Natural killer cell (primary cell): Measurements from ENCODE around the gene SRGAP3. TPM values are rescaled to one million over a fixed set of nuclear protein-coding genes. Genes with fewer than 3 reads are reported as not detected.

ENCODE experiments used
- ATAC-seq, 3 donors: fragments of 150-1000 bp in 2 of 3; fragments of 200-7000 bp in 1 of 3; cut with Tn5 transposase; 1 replicate in 1 of 3; 2 replicates in 2 of 3; pipeline ENCODE4 v1.10.0; 2021; ENCODE audit warnings: mild to moderate bottlenecking in 2 of 3, moderate library complexity in 2 of 3
- DNase-seq, 2 donors: peaks; one replicate each; pipeline versions ENCODE4 v3.0.0 to v3.0.0-alpha.2; 2013 to 2021; ENCODE audit warnings: mixed read lengths in 1 of 2
- H3K27ac ChIP-seq: one replicate; pipeline ENCODE4 v1.5.1; 2013; ENCODE audit warnings: mild to moderate bottlenecking, low read length
- H3K27me3 ChIP-seq: one replicate; pipeline ENCODE4 v1.6.1; 2013; ENCODE audit warnings: low read length; ENCODE audit not compliant: control insufficient read depth, insufficient read depth
- H3K36me3 ChIP-seq: one replicate; pipeline ENCODE4 v1.6.1; 2013; ENCODE audit warnings: low read length; ENCODE audit not compliant: control insufficient read depth, insufficient read depth
- H3K4me1 ChIP-seq: one replicate; pipeline ENCODE4 v1.6.1; 2013; ENCODE audit warnings: low read length; ENCODE audit not compliant: control insufficient read depth, insufficient read depth
- H3K4me3 ChIP-seq: one replicate; pipeline ENCODE4 v1.5.1; 2013; ENCODE audit warnings: low read length
- H3K9me3 ChIP-seq: one replicate; pipeline ENCODE4 v1.6.1; 2013; ENCODE audit warnings: low read length; ENCODE audit not compliant: control insufficient read depth, insufficient read depth
- H3K27ac Mint-ChIP-seq, 2 donors: one replicate each; pipeline ENCODE4 v1.8.0; 2022; ENCODE audit warnings: mild to moderate bottlenecking in 2 of 2, mixed read lengths in 2 of 2, moderate library complexity in 1 of 2
- H3K27me3 Mint-ChIP-seq, 2 donors: one replicate each; pipeline ENCODE4 v1.8.0; 2022; ENCODE audit warnings: low read depth in 2 of 2, mixed read lengths in 2 of 2
- H3K36me3 Mint-ChIP-seq: one replicate; pipeline ENCODE4 v1.8.0; 2022; ENCODE audit warnings: mixed read lengths
- H3K4me1 Mint-ChIP-seq, 2 donors: one replicate each; pipeline ENCODE4 v1.8.0; 2022; ENCODE audit warnings: mixed read lengths in 2 of 2
- H3K4me3 Mint-ChIP-seq: one replicate; pipeline ENCODE4 v1.8.0; 2022; ENCODE audit warnings: mild to moderate bottlenecking, moderate library complexity, mixed read lengths
- H3K9me3 Mint-ChIP-seq, 2 donors: one replicate each; pipeline ENCODE4 v1.8.0; 2022; ENCODE audit warnings: mixed read lengths in 2 of 2
- CTCF ChIP-seq: fragments of 200-600 bp; IDR thresholded peaks from one replicate; pipeline ENCODE4 v1.8.0; 2022; ENCODE audit warnings: antibody characterized with exemption
- WGBS: methylation state at CpG from one replicate; pipeline ENCODE4 v1.1.7; 2013; ENCODE audit warnings: missing lambda C conversion rate; ENCODE audit not compliant: insufficient coverage; 5-methylcytosine and 5-hydroxymethylcytosine counted together
- intact Hi-C: fragments of 100-400 bp; cut with micrococcal nuclease; formaldehyde crosslinking; loops from one replicate; pipeline ENCODE4 v1.14.2; 2022
- total RNA-seq, 4 donors: library from RNA; stranded (reverse); fragments of 120-200 nt in 1 of 4; gene quantifications; one replicate each; pipeline versions ENCODE4 v1.2.3 to v1.2.4, GENCODE V29; 2013 to 2022

SRGAP3 gene
- total RNA-seq, 3 donors from 2014 or later (not counting 1 experiment from before 2014, with no cell fraction given): 2.5 to 14.9 (median 3.0) TPM

GRCh38 chr3:9279966-9280365 is 30.5 kb upstream of the SRGAP3 start:
- Mint-ChIP-seq H3K27ac (no peak overlapping the region), H3K4me3 (no peak overlapping the region), H3K4me1 (no peaks in the 10 kb centered on the region), H3K27me3 (peaks cover 5 to 8% of the 10 kb centered on the region in 2 donors), H3K36me3 (no peaks in the 10 kb centered on the region), H3K9me3 (no peaks in the 10 kb centered on the region)
- TF ChIP-seq CTCF: no peak
- Histone ChIP-seq H3K9me3 (no peaks in the 10 kb centered on the region), H3K4me3 (no peak overlapping the region), H3K27me3 (no peaks in the 10 kb centered on the region), H3K4me1 (no peaks in the 10 kb centered on the region), H3K27ac (no peak overlapping the region), H3K36me3 (no peaks in the 10 kb centered on the region)
- DNase-seq (no peak), ATAC-seq (no peak)
- intact Hi-C loops: no loop called here
- WGBS: 68% methylated on average over 6 of the region's 6 CpGs

GRCh38 chr3:9278498-9278897 is 29.1 kb upstream of the SRGAP3 start:
- DNase-seq (no peak), ATAC-seq (no peak)
- no peak overlapping the region for H3K4me3 ChIP-seq
- no peaks in the 10 kb centered on the region for H3K27me3 ChIP-seq
- no peaks in the 10 kb centered on the region for H3K36me3 Mint-ChIP-seq
- H3K27ac ChIP-seq: no peak overlapping the region
- intact Hi-C loops: no loop called here
- no peaks in the 10 kb centered on the region for H3K9me3 Mint-ChIP-seq
- TF ChIP-seq CTCF: no peak
- H3K36me3 ChIP-seq: no peaks in the 10 kb centered on the region
- H3K27me3 Mint-ChIP-seq: peaks cover 8 to 10% of the 10 kb centered on the region in 2 donors
- no peaks in the 10 kb centered on the region for H3K4me1 ChIP-seq
- H3K27ac Mint-ChIP-seq: no peak overlapping the region
- 70% methylated on average over 4 of the region's 4 CpGs for WGBS
- no peaks in the 10 kb centered on the region for H3K4me1 Mint-ChIP-seq
- no peaks in the 10 kb centered on the region for H3K9me3 ChIP-seq
- no peak overlapping the region for H3K4me3 Mint-ChIP-seq

GRCh38 chr3:9278085-9278484 is 28.6 kb upstream of the SRGAP3 start:
- Mint-ChIP-seq H3K4me1 (no peaks in the 10 kb centered on the region), H3K27ac (no peak overlapping the region), H3K36me3 (no peaks in the 10 kb centered on the region), H3K9me3 (no peaks in the 10 kb centered on the region), H3K4me3 (no peak overlapping the region), H3K27me3 (peaks cover 11 to 14% of the 10 kb centered on the region in 2 donors)
- TF ChIP-seq CTCF: no peak
- DNase-seq: no peak
- Histone ChIP-seq H3K4me1 (no peaks in the 10 kb centered on the region), H3K27me3 (no peaks in the 10 kb centered on the region), H3K4me3 (no peak overlapping the region), H3K27ac (no peak overlapping the region), H3K9me3 (no peaks in the 10 kb centered on the region), H3K36me3 (no peaks in the 10 kb centered on the region)
- WGBS: 71% methylated on average over 1 of the region's 1 CpG
- no peak for ATAC-seq
- intact Hi-C loops: no loop called here

GRCh38 chr3:9276761-9277370 is 27.4 kb upstream of the SRGAP3 start:
- WGBS: 90% methylated on average over 6 of the region's 6 CpGs
- no peaks in the 10 kb centered on the region for H3K4me1 Mint-ChIP-seq
- no peak overlapping the region for H3K27ac ChIP-seq
- no peaks in the 10 kb centered on the region for H3K4me1 ChIP-seq
- H3K36me3 Mint-ChIP-seq: no peaks in the 10 kb centered on the region
- no peak overlapping the region for H3K4me3 ChIP-seq
- no peak for TF ChIP-seq CTCF
- DNase-seq (no peak), ATAC-seq (no peak)
- no peaks in the 10 kb centered on the region for H3K27me3 ChIP-seq
- no peaks in the 10 kb centered on the region for H3K36me3 ChIP-seq
- H3K9me3 Mint-ChIP-seq: no peaks in the 10 kb centered on the region
- intact Hi-C loops: no loop called here
- H3K27ac Mint-ChIP-seq: no peak overlapping the region
- H3K9me3 ChIP-seq: no peaks in the 10 kb centered on the region
- no peak overlapping the region for H3K4me3 Mint-ChIP-seq
- H3K27me3 Mint-ChIP-seq: peaks cover 9 to 23% of the 10 kb centered on the region in 2 donors
